Thyroid gland (tissue), 4 donors: ENCODE data around the gene C5. TPM values are rescaled to one million over a fixed set of nuclear protein-coding genes. Genes with fewer than 3 reads are reported as not detected.
"Not testable (repeated sequence)": the region's sequence is repeated elsewhere in the genome, so short reads cannot be mapped to it uniquely, and the experiment has no call there.

Source experiments
- DNase-seq, 2 donors: peaks; one replicate each; pipeline ENCODE4 v3.0.0-alpha.2; 2019
- H3K27ac ChIP-seq, 3 donors: fragments of 200-600 bp; sonication (generic); 1 replicate in 2 of 3; 2 replicates in 1 of 3; pipeline ENCODE4 v1.5.1; 2016 to 2019; ENCODE audit warnings: mild to moderate bottlenecking in 1 of 3, moderate library complexity in 1 of 3
- H3K27me3 ChIP-seq: fragments of 200-600 bp; sonication (generic); one replicate; pipeline ENCODE4 v1.5.1; 2019
- H3K36me3 ChIP-seq, 2 donors: fragments of 200-600 bp; sonication (generic); one replicate each; pipeline ENCODE4 v1.5.1; 2016 to 2019
- H3K4me1 ChIP-seq, 2 donors: fragments of 200-600 bp; sonication (generic); one replicate each; pipeline ENCODE4 v1.5.1; 2017 to 2019
- H3K4me3 ChIP-seq, 3 donors: fragments of 200-600 bp; sonication (generic); replicated peaks in 1 of 3; 1 replicate in 2 of 3; 2 replicates in 1 of 3; pipeline ENCODE4 v1.5.1; 2016; ENCODE audit warnings: mild to moderate bottlenecking in 1 of 3
- H3K9me3 ChIP-seq: fragments of 200-600 bp; sonication (generic); one replicate; pipeline ENCODE4 v1.5.1; 2017
- POLR2A ChIP-seq, 2 donors: fragments of 450-650 bp; IDR thresholded peaks; one replicate each; pipeline ENCODE4 v1.6.1; 2017; ENCODE audit warnings: antibody characterized with exemption in 2 of 2, mild to moderate bottlenecking in 2 of 2, moderate library complexity in 1 of 2
- WGBS, 2 donors: methylation state at CpG; one replicate each; pipeline ENCODE4 v1.1.5; 2017; 5-methylcytosine and 5-hydroxymethylcytosine counted together
- intact Hi-C: fragments of 100-400 bp; cut with DNase I; formaldehyde crosslinking; loops from one replicate; pipeline ENCODE4 v1.15.1; 2023
- total RNA-seq, 4 donors: library from RNA; depleted of rRNA; stranded (reverse); fragments of >200 nt; gene quantifications; one replicate each; pipeline ENCODE4 v1.2.3, GENCODE V29; 2016
- TF ChIP-seq, protein P1 (sequence below), 6 experiments: fragments of 200-600 bp in 3 of 6; fragments of 450-650 bp in 3 of 6; sonication (generic) in 3 of 6; IDR thresholded peaks; one replicate each; pipeline ENCODE4 v1.5.1; 2016 to 2019; ENCODE audit warnings: antibody characterized with exemption in 6 of 6, mild to moderate bottlenecking in 2 of 6, inconsistent platforms in 1 of 6, moderate library complexity in 1 of 6

C5 gene
- 1 to 10 TPM; 1.7 to 3.4 (median 2.8) TPM for total RNA-seq

DNA sequence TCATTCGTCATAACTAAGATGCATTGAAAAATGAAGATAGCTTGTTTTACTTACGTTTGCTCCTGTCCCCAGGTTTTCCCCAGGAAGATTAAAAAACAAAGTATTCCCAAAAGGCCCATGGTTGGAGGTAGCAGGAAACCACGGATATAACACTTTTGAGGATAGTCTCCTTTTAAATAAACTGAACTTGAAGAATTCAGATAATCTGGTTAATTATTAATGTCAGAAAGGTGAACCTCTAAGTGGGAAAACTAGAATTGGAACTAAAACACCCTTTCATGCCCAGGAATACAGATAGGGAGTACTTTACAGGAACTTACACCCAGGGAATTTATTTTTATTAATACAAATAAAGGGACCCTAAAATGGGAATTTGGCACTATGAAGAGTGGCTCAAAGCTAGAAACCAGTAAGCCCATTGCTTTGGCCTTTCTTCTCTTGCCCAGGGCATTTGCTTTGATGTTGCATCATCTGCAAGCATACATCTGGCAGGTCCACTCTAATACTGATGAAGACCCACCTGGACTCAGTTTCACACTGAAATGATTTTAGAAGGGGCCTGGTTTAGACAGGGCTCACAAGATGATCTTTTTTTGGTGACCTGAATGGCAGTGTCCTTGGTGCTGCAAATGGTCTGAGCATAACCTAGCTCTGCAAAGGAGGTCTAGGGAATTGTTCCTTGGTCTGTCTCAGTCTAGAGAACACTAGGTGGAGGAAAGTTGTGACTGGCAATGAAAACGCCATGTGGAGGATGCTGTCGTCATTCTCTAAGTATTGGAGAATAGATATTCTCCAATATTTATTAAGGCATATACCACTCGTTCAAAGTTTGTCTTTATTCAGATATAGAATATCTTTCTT lies at the start of gene C5:
Gene C5 (minus strand): TSS at position 148 of the 861 bp plus-strand sequence. CDS start 29 bp downstream, at position 119.
- TF ChIP-seq, protein P1, sequence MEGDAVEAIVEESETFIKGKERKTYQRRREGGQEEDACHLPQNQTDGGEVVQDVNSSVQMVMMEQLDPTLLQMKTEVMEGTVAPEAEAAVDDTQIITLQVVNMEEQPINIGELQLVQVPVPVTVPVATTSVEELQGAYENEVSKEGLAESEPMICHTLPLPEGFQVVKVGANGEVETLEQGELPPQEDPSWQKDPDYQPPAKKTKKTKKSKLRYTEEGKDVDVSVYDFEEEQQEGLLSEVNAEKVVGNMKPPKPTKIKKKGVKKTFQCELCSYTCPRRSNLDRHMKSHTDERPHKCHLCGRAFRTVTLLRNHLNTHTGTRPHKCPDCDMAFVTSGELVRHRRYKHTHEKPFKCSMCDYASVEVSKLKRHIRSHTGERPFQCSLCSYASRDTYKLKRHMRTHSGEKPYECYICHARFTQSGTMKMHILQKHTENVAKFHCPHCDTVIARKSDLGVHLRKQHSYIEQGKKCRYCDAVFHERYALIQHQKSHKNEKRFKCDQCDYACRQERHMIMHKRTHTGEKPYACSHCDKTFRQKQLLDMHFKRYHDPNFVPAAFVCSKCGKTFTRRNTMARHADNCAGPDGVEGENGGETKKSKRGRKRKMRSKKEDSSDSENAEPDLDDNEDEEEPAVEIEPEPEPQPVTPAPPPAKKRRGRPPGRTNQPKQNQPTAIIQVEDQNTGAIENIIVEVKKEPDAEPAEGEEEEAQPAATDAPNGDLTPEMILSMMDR (IDR thresholded peaks at IDR 0.05): no peak
- no peak for TF ChIP-seq POLR2A (IDR thresholded peaks at IDR 0.05)
- WGBS, 2 donors: 80 to 86% methylated on average over 6 of the region's 6 CpGs
- intact Hi-C loops: no loop called here
- Histone ChIP-seq H3K36me3 (no peaks in the 10 kb centered on the region), H3K4me1 (no peaks in the 10 kb centered on the region), H3K4me3 (no peak within 1 kb of the TSS), H3K27me3 (no peaks in the 10 kb centered on the region), H3K9me3 (no peaks in the 10 kb centered on the region), H3K27ac (no peak within 1 kb of the TSS)
- no peak for DNase-seq

DNA sequence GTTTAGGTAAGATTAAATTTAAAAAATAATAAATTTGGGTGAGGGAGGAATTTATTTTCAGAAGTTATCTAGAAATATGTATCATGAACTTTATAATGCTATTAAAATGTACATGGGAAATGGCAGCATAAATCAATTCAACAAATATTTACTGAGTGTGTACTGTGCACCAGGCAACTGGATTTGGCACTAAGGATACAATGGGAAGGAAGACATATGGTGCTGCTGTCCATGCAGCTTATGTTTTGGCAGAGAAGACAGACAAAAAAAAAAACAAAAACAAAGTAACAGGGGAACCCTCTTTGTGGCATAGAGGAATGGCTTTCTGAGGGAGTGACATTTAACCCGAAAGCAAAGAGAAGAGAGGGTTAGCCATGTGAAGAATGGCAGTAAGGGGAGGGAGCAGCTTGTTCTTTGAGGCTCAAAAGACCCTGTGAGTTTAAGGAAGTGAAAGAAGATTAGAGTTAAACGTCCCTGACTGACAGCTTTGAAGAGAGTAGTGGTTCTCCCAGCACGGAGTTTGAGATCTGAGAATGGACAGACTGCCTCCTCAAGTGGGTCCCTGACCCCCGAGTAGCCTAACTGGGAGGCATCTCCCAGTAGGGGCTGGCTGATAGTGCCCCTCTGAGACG lies 48.6 kb upstream of the C5 start:
- Histone ChIP-seq H3K4me3 (no peak overlapping the region), H3K27me3 (no peaks in the 10 kb centered on the region), H3K36me3 (no peaks in the 10 kb centered on the region), H3K27ac (no peak overlapping the region), H3K9me3 (no peaks in the 10 kb centered on the region), H3K4me1 (no peaks in the 10 kb centered on the region)
- intact Hi-C loops: no loop called here
- 92 to 93% methylated on average over 5 of the region's 5 CpGs for WGBS, 2 donors
- DNase-seq: no peak
- TF ChIP-seq, protein P1 (IDR thresholded peaks at IDR 0.05): no peak
- no peak for TF ChIP-seq POLR2A (IDR thresholded peaks at IDR 0.05)

DNA sequence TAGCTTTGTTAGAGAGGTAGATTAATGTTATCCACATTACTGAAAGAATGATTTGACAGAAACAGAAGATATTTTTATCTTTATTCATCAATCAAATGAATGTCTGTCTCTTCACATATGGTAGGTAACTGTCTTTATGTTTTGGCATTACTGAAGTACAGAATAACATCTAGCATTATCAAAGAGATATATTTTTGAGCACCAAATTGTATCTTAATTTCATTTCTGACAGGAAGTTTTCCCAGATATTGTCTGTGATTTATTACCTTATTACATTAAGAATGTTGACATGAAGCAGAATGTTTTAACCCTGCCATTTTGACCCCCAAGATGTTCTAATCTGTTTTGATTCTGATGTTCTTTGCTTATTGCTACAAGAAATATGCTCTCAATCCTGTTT lies 45.0 kb upstream of the C5 start:
- no peak for DNase-seq
- intact Hi-C loops: no loop called here
- H3K4me1 ChIP-seq: no peaks in the 10 kb centered on the region
- TF ChIP-seq, protein P1 (IDR thresholded peaks at IDR 0.05): no peak
- no peak for TF ChIP-seq POLR2A (IDR thresholded peaks at IDR 0.05)
- no peaks in the 10 kb centered on the region for H3K36me3 ChIP-seq
- no peak overlapping the region for H3K27ac ChIP-seq
- no peak overlapping the region for H3K4me3 ChIP-seq
- H3K9me3 ChIP-seq: no peaks in the 10 kb centered on the region
- H3K27me3 ChIP-seq: no peaks in the 10 kb centered on the region

DNA sequence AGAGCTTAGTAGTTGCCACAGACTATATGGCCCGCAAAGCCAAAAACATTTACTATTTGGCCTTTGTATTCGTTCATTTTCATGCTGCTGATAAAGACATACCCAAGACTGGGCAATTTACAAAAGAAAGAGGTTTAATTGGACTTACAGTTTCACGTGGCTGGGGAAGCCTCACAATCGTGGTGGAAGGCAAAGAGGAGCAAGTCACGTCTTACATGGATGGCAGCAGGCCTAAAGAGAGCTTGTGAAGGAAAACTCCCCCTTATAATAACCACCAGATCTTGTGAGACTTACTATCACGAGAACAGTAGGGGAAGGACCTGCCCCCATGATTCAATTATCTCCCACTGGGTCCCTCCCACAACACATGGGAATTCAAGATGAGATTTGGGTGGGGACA lies 40.7 kb upstream of the C5 start:
- H3K9me3 ChIP-seq, intact Hi-C loops, H3K27ac ChIP-seq, H3K36me3 ChIP-seq, DNase-seq, H3K27me3 ChIP-seq, H3K4me3 ChIP-seq, H3K4me1 ChIP-seq: not testable (repeated sequence)
- WGBS, 2 donors: 90 to 97% methylated on average over 6 of the region's 6 CpGs

DNA sequence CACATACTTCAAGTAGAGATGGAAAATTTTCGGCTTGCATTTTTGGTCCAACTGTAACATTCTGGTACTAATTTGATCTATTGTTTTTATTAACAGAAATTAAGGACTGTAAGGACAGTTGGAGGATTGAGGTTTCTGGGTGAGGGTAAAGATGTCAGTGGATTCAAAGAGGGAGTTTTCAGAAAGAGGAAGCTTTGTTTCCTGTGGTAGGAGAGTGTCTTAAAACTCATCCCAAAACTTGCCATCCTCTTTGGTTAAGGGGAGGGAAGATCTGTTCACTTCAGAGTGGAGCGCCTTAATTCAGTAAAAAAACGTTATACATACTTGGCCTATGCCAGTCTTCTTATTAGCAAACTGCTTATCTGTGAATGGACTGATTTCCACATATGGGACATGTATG lies 38.5 kb upstream of the C5 start:
- intact Hi-C loops: no loop called here
- 88% methylated on average over 3 of the region's 3 CpGs for WGBS, 2 donors
- DNase-seq: no peak
- Histone ChIP-seq H3K4me1 (no peaks in the 10 kb centered on the region), H3K9me3 (no peaks in the 10 kb centered on the region), H3K27me3 (no peaks in the 10 kb centered on the region), H3K36me3 (no peaks in the 10 kb centered on the region), H3K4me3 (no peak overlapping the region), H3K27ac (no peak overlapping the region)
- no peak for TF ChIP-seq POLR2A (IDR thresholded peaks at IDR 0.05)
- TF ChIP-seq, protein P1 (IDR thresholded peaks at IDR 0.05): no peak
